NCI-H748 (cell line): Measurements from ENCODE around the gene CORO2B.
"Not testable (repeated sequence)": the region's sequence is repeated elsewhere in the genome, so short reads cannot be mapped to it uniquely, and the experiment has no call there.

Experiments
- DNase-seq: peaks from one replicate; lab custom pipeline; 2025; ENCODE audit not compliant: unreplicated experiment; lab: John Stamatoyannopoulos, UW

Gene CORO2B

GRCh38 chr15:68719672-68720071, 140.9 kb downstream of the CORO2B start:
- no peak for DNase-seq

DNA sequence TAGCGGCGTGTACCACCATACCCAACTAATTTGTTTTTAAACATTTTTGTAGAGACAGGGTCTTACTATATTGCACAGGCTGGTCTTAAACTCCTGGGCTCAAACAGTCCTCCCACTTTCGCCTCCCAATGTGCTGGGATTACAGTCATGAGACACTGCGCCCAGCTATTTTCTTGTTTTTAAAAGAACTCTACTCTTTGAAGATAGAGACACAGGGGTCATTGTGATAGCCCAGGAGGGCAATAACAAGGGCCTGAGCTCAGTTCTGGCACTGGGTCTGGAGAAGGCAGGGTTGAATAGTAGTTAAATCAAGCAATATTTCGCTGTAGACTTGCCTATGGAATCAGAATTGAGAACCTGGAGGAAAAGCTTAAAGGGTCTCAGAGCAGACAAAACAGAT, 143.1 kb downstream of the CORO2B start:
- no peak for DNase-seq

- DNase-seq: no peak
Measured at GRCh38 chr15:68725736-68726135, 146.9 kb downstream of the CORO2B start.

DNA sequence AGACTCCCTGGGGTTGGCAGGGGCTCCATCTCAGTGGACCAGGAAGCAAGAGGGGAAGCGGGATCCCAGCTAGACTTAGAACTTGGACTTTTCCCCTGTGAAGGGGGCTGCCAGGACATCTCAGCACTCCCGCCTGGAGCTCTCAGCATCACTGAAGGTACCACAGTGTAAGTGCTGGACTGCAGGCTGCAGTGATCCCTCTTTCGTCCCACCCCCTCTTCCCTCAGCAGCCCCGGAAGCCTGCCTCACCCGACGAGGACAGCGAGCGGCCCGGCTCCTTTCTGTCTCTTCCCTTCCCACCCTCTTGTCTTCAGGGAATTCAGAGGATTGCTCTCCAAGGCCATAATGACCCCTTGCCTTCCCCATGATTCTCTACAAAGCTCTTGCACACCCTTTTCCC, 147.5 kb downstream of the CORO2B start:
- no peak for DNase-seq

GRCh38 chr15:68729789-68730411, 151.1 kb downstream of the CORO2B start:
- DNase-seq: no peak

GRCh38 chr15:68730471-68730919, 151.7 kb downstream of the CORO2B start:
- peak; percentile 10 for DNase-seq

GRCh38 chr15:68730976-68731897, 152.4 kb downstream of the CORO2B start:
- DNase-seq: no peak

GRCh38 chr15:68732451-68732850, 153.7 kb downstream of the CORO2B start:
- no peak for DNase-seq

GRCh38 chr15:68733666-68734065, 154.9 kb downstream of the CORO2B start:
- no peak for DNase-seq

DNA sequence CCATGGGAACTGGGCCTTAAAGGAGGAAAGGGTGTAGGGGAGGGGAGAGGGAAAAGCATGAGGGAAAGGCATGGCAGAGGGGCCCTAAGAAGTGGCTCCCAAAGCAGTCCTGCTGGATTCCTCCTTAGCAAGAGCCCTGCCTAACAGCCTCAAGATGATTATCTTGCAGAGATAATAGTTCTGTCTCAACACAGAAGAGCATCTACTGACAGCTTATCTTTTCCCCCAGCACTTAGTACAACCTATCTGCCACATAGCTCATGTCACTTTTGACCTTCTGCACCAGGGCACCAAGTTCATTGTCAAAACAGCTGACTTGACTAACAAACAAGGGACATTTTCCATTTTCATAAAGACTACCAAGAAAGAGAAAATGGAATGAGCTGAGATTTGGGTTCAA, 155.6 kb downstream of the CORO2B start:
- no peak for DNase-seq

GRCh38 chr15:68734881-68735280, 156.1 kb downstream of the CORO2B start:
- no peak for DNase-seq

- DNase-seq: no peak
Measured at GRCh38 chr15:68735610-68736009, 156.8 kb downstream of the CORO2B start.

- DNase-seq: no peak
Measured at GRCh38 chr15:68739390-68740080, 160.7 kb downstream of the CORO2B start.

DNA sequence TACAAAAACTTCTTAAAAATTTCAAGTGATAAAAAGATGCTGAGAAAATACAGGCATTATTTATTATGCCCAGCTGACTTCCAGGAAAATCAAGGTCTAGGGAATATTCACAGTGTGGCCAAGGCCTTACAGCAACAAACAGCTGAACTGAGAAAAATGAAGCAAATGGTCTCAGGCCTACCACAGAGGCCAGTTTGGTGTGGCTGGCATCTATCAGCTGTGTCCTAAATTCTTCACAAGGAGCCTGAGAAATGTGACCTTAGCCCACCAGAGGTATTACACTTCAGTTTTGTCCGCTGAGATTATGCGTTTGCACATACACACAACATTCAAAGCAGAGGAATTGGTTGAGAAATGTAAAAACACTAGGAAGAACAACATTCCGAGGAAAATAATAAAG, 164.5 kb downstream of the CORO2B start:
- DNase-seq: no peak

GRCh38 chr15:68749365-68749764, 170.6 kb downstream of the CORO2B start:
- no peak for DNase-seq

DNA sequence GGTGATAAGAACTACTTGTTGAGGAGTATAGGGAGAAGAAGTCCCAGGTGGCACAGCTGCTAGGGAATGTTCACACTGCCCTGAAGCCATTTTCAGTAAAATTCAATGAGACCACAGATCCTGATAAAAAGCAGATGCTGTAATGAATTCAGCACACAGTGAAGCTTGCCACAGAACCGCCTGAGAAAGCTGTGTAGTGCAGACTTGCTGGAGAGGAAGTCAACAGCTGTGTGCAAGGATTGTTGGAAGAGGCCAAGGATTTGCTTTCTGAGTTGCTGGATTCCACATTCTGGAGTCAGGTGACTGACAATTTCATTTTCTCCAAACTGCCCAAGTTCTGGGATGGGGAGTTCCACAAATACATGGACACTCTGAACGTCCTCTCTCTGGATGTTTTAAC, 171.0 kb downstream of the CORO2B start:
- no peak for DNase-seq

- DNase-seq: no peak
Measured at GRCh38 chr15:68751622-68752021, 172.8 kb downstream of the CORO2B start.

DNA sequence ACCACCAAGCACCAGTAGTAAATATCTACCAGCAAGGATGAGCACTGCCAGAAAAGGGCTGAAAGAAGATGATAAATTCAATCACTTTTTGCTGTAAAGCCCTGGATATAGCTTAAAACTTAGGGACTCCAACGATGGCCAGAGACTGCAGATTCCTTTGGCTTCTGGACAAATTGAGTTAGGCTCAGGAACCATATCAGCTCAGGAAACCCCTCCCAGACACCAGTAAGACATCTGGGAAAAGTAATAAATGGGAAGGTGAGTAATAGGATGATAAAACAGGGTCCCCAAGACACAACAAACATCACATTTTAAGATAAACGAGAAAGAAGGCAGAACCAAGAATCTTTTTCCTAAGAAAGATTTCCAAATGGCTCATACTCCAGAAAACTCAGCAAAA, 176.9 kb downstream of the CORO2B start:
- DNase-seq: no peak

- DNase-seq: not testable (repeated sequence)
Measured at GRCh38 chr15:68759982-68760579, 181.3 kb downstream of the CORO2B start.

GRCh38 chr15:68763063-68763462, 184.3 kb downstream of the CORO2B start:
- DNase-seq: no peak

DNA sequence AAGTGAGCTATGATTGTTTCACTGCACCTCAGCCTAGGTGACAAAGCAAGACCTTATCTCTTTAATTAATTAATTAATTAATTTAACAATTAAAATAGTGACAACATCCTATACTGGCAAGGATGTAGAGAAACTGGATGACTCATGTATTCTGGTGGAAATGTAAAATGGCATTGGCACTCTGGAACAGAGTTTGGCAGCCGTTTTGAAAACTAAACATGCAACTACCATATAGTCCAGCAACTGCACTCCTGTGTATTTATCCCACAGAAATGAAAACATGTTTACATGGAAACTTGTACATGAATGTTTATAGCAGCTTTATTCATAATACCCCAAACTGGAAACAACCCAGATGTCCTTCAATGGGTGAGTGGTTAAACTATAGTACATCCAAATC, 185.3 kb downstream of the CORO2B start:
- DNase-seq: no peak
